Astrocyte (in vitro differentiated cells and primary cell): ENCODE measurements around the gene RD3L.

Experiments used
- CTCF ChIP-seq: IDR thresholded peaks from 2 replicates; pipeline ENCODE4 v1.5.1; 2011; ENCODE audit warnings: low read depth, mild to moderate bottlenecking, inconsistent platforms, low read length, moderate library complexity; ENCODE audit not compliant: insufficient read depth
- EZH2 ChIP-seq: IDR thresholded peaks from 2 replicates; pipeline ENCODE4 v1.6.1; 2012; ENCODE audit warnings: mild to moderate bottlenecking, low read length, inconsistent platforms; ENCODE audit not compliant: insufficient read depth

- no peak for TF ChIP-seq CTCF
- no peak for TF ChIP-seq EZH2
Measured at GRCh38 chr14:103935102-103935501, 7.2 kb downstream of the RD3L start.
